HepG2 (cell line): ENCODE data around the gene RSAD2. TPM values are rescaled to one million over a fixed set of nuclear protein-coding genes. Genes with fewer than 3 reads are reported as not detected.

ENCODE experiments used
- ATAC-seq: fragments of 200-7000 bp; cut with Tn5 transposase; 3 replicates; pipeline ENCODE4 v1.9.1; 2020; ENCODE audit warnings: mild to moderate bottlenecking, moderate library complexity
- BruUV-seq: library from RNA; stranded (reverse); fragments of 400-500 nt; replicated peaks from 2 replicates; lab custom pipeline; 2021; lab: Mats Ljungman, UMichigan
- CTCF ChIA-PET: fragments of 300-600 bp; formaldehyde crosslinking; extraction: SDS; loops from one replicate; lab custom pipeline; 2021; ENCODE audit warnings: low total read pairs, inconsistent platforms, low intra/inter-chr PET ratio; lab: Yijun Ruan, JAX
- POLR2A ChIA-PET: fragments of 350-600 bp; sonication (Branson Sonifier 250); formaldehyde crosslinking; loops from one replicate; lab custom pipeline; 2020; ENCODE audit warnings: antibody characterized with exemption, inconsistent platforms; lab: Yijun Ruan, JAX
- DNase-seq: peaks from one replicate; pipeline ENCODE4 v3.0.0-alpha.2; 2015; ENCODE audit warnings: low spot score
- FAIRE-seq: peaks from 3 replicates; lab custom pipeline; 2011; peaks lifted over from hg19 to GRCh38; lab: Jason Lieb, UNC
- H2AFZ ChIP-seq: one replicate; pipeline ENCODE4 v1.6.1; 2011; ENCODE audit warnings: low read length, inconsistent platforms
- H3K27ac ChIP-seq: fragments of 300-600 bp; 3 replicates; pipeline ENCODE4 v1.8.0; 2011; ENCODE audit warnings: mixed run types, mild to moderate bottlenecking, mixed read lengths, low read length, inconsistent platforms; ENCODE audit not compliant: insufficient read depth; ENCODE audit errors: extremely low read length
- H3K27me3 ChIP-seq, 2 experiments: fragments of 200-600 bp in 1 of 2; 2 replicates in 1 of 2; 3 replicates in 1 of 2; pipeline versions ENCODE4 v1.6.0 to v1.8.0; 2011; ENCODE audit warnings: low read length in 2 of 2, mild to moderate bottlenecking in 2 of 2, moderate library complexity in 2 of 2, inconsistent platforms in 1 of 2; ENCODE audit not compliant: insufficient read depth in 2 of 2, control insufficient read depth in 1 of 2
- H3K36me3 ChIP-seq, 2 experiments: fragments of 200-600 bp in 1 of 2; replicated peaks in 1 of 2; 2 replicates in 1 of 2; 3 replicates in 1 of 2; pipeline versions ENCODE4 v1.5.1 to v1.8.0; 2011; ENCODE audit warnings: low read length in 2 of 2, inconsistent platforms in 1 of 2; ENCODE audit not compliant: insufficient read depth in 2 of 2, control insufficient read depth in 1 of 2
- H3K4me1 ChIP-seq: 2 replicates; pipeline ENCODE4 v1.5.1; 2012; ENCODE audit warnings: low read length, inconsistent platforms; ENCODE audit not compliant: insufficient read depth
- H3K4me2 ChIP-seq: 2 replicates; pipeline ENCODE4 v1.6.0; 2011; ENCODE audit warnings: low read depth, low read length, inconsistent platforms
- H3K4me3 ChIP-seq, 3 experiments: fragments of 200-600 bp in 1 of 3; sonication (generic), shearing (Covaris generic) in 1 of 3; replicated peaks in 1 of 3; 2 replicates each; pipeline ENCODE4 v1.5.1; 2011 to 2016; ENCODE audit warnings: low read length in 3 of 3, inconsistent platforms in 2 of 3, low read depth in 2 of 3, mild to moderate bottlenecking in 2 of 3, control low read depth in 1 of 3, mixed read lengths in 1 of 3; ENCODE audit not compliant: insufficient read depth in 1 of 3
- H3K79me2 ChIP-seq: one replicate; pipeline ENCODE4 v1.6.1; 2011; ENCODE audit warnings: low read length, inconsistent platforms; ENCODE audit not compliant: insufficient read depth
- H3K9ac ChIP-seq: 2 replicates; pipeline ENCODE4 v1.6.0; 2011; ENCODE audit warnings: mild to moderate bottlenecking, low read depth, low read length, inconsistent platforms; ENCODE audit not compliant: insufficient read depth
- H3K9me3 ChIP-seq: 2 replicates; pipeline ENCODE4 v1.5.1; 2012; ENCODE audit warnings: mild to moderate bottlenecking, low read length
- H4K20me1 ChIP-seq: 2 replicates; pipeline ENCODE4 v1.6.0; 2011; ENCODE audit warnings: inconsistent platforms, mild to moderate bottlenecking, low read length, moderate library complexity; ENCODE audit not compliant: insufficient read depth
- CBX2 ChIP-seq, 2 experiments: fragments of 200-600 bp in 1 of 2; sonication (generic); formaldehyde crosslinking in 1 of 2; IDR thresholded peaks; 2 replicates each; pipeline versions ENCODE4 v1.7.0 to v1.8.1; 2018 to 2022; ENCODE audit warnings: low read depth in 2 of 2, low read length in 1 of 2, mild to moderate bottlenecking in 1 of 2, missing genetic modification reagents in 1 of 2
- HHEX ChIP-seq: IDR thresholded peaks from 2 replicates; pipeline ENCODE4 v1.6.1; 2016; ENCODE audit warnings: control low read depth
- HMG20B ChIP-seq: conservative IDR thresholded peaks from 2 replicates; pipeline ENCODE4 v1.6.1; 2016; ENCODE audit warnings: missing genetic modification reagents, missing compliant biosample characterization
- POGZ ChIP-seq: sonication (generic); formaldehyde crosslinking; IDR thresholded peaks from 2 replicates; pipeline ENCODE4 v1.4.0; 2020; ENCODE audit warnings: mild to moderate bottlenecking, missing genetic modification reagents
- THYN1 ChIP-seq: sonication (generic); formaldehyde crosslinking; IDR thresholded peaks from 2 replicates; pipeline ENCODE4 v1.8.1; 2023; ENCODE audit warnings: low read depth, mild to moderate bottlenecking, moderate library complexity, missing genetic modification reagents, borderline replicate concordance
- XRCC5 ChIP-seq: fragments of 200-400 bp; formaldehyde crosslinking; optimal IDR thresholded peaks from 2 replicates; pipeline ENCODE3; 2017; ENCODE audit warnings: mild to moderate bottlenecking, low read length
- ZC3H13 ChIP-seq: sonication (generic); formaldehyde crosslinking; IDR thresholded peaks from 2 replicates; pipeline ENCODE4 v1.8.1; 2023; ENCODE audit warnings: mild to moderate bottlenecking, missing genetic modification reagents, moderate library complexity
- ZNF24 ChIP-seq: fragments of 450-650 bp; IDR thresholded peaks from 2 replicates; pipeline ENCODE4 v1.6.1; 2017; ENCODE audit warnings: antibody characterized with exemption, mild to moderate bottlenecking
- ZNF446 ChIP-seq: sonication (generic); formaldehyde crosslinking; IDR thresholded peaks from 2 replicates; pipeline ENCODE4 v1.5.0; 2020; ENCODE audit warnings: mild to moderate bottlenecking, missing genetic modification reagents
- ZNF619 ChIP-seq: sonication (generic); formaldehyde crosslinking; IDR thresholded peaks from 2 replicates; pipeline ENCODE4 v1.4.0; 2020; ENCODE audit warnings: mild to moderate bottlenecking, missing genetic modification reagents
- ZNF841 ChIP-seq: sonication (generic); formaldehyde crosslinking; IDR thresholded peaks from 2 replicates; pipeline ENCODE4 v1.8.1; 2023; ENCODE audit warnings: missing genetic modification reagents, borderline replicate concordance
- WGBS: methylation state at CpG from one replicate; pipeline ENCODE4 v1.1.6; 2017; ENCODE audit warnings: low lambda C conversion rate; 5-methylcytosine and 5-hydroxymethylcytosine counted together
- in situ Hi-C: cut with HindIII; loops from 2 replicates; pipeline ENCODE4 v1.10.0; 2017; ENCODE audit warnings: low pct_unique_long_range_greater_than_20kb; ENCODE audit not compliant: extremely low pct_ligation_motif_present
- intact Hi-C: fragments of 100-400 bp; cut with micrococcal nuclease; formaldehyde crosslinking; loops from one replicate; pipeline ENCODE4 v1.10.0; 2022; ENCODE audit not compliant: unreplicated experiment
- polyA plus RNA-seq, 8 experiments: library from polyadenylated mRNA; depleted of rRNA in 3 of 8; stranded (reverse) in 7 of 8; unstranded in 1 of 8; fragments of >200 nt; fragmentation: Illumina TruSeq in 4 of 8; extraction: Trizol in 4 of 8; gene quantifications; 2 replicates each; pipeline versions ENCODE4 v1.2.1 to v1.2.3, GENCODE V29; 2011 to 2016; ENCODE audit warnings: low read depth in 4 of 8, missing spikeins in 1 of 8, mixed read lengths in 1 of 8; ENCODE audit not compliant: insufficient read depth in 1 of 8
- total RNA-seq, 5 experiments: library from RNA; depleted of rRNA; stranded (reverse); fragments of >200 nt; fragmentation: Illumina TruSeq; extraction: Trizol; gene quantifications; 2 replicates each; pipeline ENCODE4 v1.2.3, GENCODE V29; 2016; ENCODE audit warnings: low read depth in 1 of 5
- TF ChIP-seq, protein P1 (sequence below): sonication (generic); formaldehyde crosslinking; IDR thresholded peaks from 2 replicates; pipeline ENCODE4 v1.8.0; 2022; ENCODE audit warnings: mild to moderate bottlenecking, missing genetic modification reagents
- TF ChIP-seq, protein P2 (sequence below): sonication (generic); formaldehyde crosslinking; IDR thresholded peaks from 2 replicates; pipeline ENCODE4 v1.9.0; 2021; ENCODE audit warnings: missing genetic modification reagents, mild to moderate bottlenecking, borderline replicate concordance
- TF ChIP-seq, protein P3 (sequence below), 2 experiments: fragments of 450-650 bp in 1 of 2; sonication (generic) in 1 of 2; formaldehyde crosslinking; IDR thresholded peaks; 2 replicates each; pipeline versions ENCODE4 v1.5.0 to v1.8.0; 2020 to 2022; ENCODE audit warnings: mild to moderate bottlenecking in 1 of 2, missing genetic modification reagents in 1 of 2

The RSAD2 gene
- total and polyA plus RNA-seq, 2 of the 13 experiments (the other 11 are each of a cell fraction or from before 2014, with no cell fraction given) = 0.11 TPM; not detected in 1

DNA sequence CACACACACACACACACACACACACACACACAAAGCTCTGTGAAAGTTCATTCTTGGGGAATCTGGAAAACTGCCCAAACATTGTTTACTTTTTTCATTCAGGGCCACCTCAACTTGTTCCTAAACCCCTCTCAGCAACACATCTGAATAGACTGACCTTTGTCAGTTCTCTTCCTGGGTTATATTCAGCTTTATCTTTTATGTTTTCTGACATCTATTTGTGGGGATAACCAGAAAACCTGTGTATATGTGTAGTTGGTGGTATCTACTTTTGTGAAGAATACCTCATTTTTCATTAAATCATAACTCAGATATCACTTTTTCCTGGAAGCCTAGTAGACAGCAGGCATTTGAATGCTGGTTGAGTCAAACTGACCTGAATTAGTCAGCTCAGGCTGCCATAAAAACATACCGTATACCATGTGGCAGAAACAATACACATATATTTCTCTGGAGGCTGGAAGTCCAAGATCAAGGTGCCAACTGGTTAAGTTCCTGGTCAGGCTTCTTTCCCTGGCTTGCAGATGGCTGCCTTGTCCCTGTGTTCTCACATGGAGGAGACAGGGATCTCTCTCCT, 28.7 kb downstream of the RSAD2 start:
- no peaks in the 10 kb centered on the region for H3K79me2 ChIP-seq
- H3K9me3 ChIP-seq = no peaks in the 10 kb centered on the region
- no peaks in the 10 kb centered on the region for H4K20me1 ChIP-seq
- no peak for DNase-seq
- H3K9ac ChIP-seq = no peak overlapping the region
- in situ Hi-C loops (no loop called here), intact Hi-C loops (no loop called here)
- H3K4me2 ChIP-seq = no peak overlapping the region
- H3K36me3 ChIP-seq = no peaks in the 10 kb centered on the region
- 52% methylated on average over 1 of the region's 1 CpG for WGBS
- no peak overlapping the region for H3K27ac ChIP-seq
- ChIA-PET CTCF (no interaction called here), POLR2A (no interaction called here)
- BruUV-seq = no TSS peak
- no peak for FAIRE-seq
- TF ChIP-seq ZNF446 (CRISPR knock-in tag) (no peak), HHEX (CRISPR knock-in tag) (no peak), THYN1 (CRISPR knock-in tag) (no peak), ZC3H13 (CRISPR knock-in tag) (no peak), ZNF24 (no peak)
- TF ChIP-seq, protein P1, sequence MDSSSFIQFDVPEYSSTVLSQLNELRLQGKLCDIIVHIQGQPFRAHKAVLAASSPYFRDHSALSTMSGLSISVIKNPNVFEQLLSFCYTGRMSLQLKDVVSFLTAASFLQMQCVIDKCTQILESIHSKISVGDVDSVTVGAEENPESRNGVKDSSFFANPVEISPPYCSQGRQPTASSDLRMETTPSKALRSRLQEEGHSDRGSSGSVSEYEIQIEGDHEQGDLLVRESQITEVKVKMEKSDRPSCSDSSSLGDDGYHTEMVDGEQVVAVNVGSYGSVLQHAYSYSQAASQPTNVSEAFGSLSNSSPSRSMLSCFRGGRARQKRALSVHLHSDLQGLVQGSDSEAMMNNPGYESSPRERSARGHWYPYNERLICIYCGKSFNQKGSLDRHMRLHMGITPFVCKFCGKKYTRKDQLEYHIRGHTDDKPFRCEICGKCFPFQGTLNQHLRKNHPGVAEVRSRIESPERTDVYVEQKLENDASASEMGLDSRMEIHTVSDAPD (CRISPR knock-in tag) = no peak
- no peak overlapping the region for H3K4me3 ChIP-seq
- no peaks in the 10 kb centered on the region for H3K4me1 ChIP-seq
- no peak for ATAC-seq
- H2AFZ ChIP-seq = no peak overlapping the region
- peaks cover 0 to 42% of the 10 kb centered on the region in 2 experiments; a peak in 2 of 5 replicates for H3K27me3 ChIP-seq

DNA sequence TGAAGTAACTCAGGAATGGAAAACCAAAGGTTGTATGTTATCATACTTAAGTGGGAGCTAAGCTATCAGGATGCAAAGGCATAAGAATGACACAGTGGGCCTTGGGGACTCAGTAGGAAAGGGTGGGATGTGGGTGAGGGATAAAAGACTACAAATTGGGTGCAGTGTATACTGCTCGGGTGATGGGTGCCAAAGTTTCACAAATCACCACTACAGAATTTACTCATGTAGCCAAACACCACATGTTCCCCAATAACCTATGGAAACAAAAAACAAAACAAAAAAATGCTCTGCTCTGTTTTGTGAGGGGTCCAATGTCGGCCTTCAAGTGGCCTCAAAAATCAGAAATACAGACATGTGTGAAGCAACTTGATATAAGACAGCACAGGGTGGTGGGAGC, 30.7 kb downstream of the RSAD2 start:
- Histone ChIP-seq H3K27ac (no peak overlapping the region), H3K79me2 (no peaks in the 10 kb centered on the region), H3K4me1 (peaks cover 7% of the 10 kb centered on the region; the same call in 1 of the 2 replicates), H3K36me3 (no peaks in the 10 kb centered on the region), H3K9me3 (no peaks in the 10 kb centered on the region), H4K20me1 (no peaks in the 10 kb centered on the region), H3K27me3 (peaks cover 1 to 44% of the 10 kb centered on the region in 2 experiments; a peak in 3 of 5 replicates), H3K9ac (no peak overlapping the region), H3K4me2 (no peak overlapping the region), H2AFZ (no peak overlapping the region), H3K4me3 (no peak overlapping the region)
- intact Hi-C loops = no loop called here
- POLR2A ChIA-PET = no interaction called here
- FAIRE-seq = no peak
- ATAC-seq = no peak
- CTCF ChIA-PET = no interaction called here
- WGBS = 29% methylated on average over 2 of the region's 2 CpGs
- no TSS peak for BruUV-seq
- in situ Hi-C loops = no loop called here
- no peak for DNase-seq
- TF ChIP-seq ZNF619 (CRISPR knock-in tag) (no peak), HMG20B (CRISPR knock-in tag) (no peak), POGZ (CRISPR knock-in tag) (no peak), XRCC5 (no peak), ZNF841 (CRISPR knock-in tag) (no peak), CBX2 (IDR thresholded peaks at IDR 0.05; ENCODE audit: low read depth, low read length) (no peak), CBX2 (CRISPR knock-in tag; IDR thresholded peaks at IDR 0.05; ENCODE audit: low read depth) (no peak)
- TF ChIP-seq, protein P2, sequence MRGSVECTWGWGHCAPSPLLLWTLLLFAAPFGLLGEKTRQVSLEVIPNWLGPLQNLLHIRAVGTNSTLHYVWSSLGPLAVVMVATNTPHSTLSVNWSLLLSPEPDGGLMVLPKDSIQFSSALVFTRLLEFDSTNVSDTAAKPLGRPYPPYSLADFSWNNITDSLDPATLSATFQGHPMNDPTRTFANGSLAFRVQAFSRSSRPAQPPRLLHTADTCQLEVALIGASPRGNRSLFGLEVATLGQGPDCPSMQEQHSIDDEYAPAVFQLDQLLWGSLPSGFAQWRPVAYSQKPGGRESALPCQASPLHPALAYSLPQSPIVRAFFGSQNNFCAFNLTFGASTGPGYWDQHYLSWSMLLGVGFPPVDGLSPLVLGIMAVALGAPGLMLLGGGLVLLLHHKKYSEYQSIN (CRISPR knock-in tag) = no peak
- TF ChIP-seq, protein P3, sequence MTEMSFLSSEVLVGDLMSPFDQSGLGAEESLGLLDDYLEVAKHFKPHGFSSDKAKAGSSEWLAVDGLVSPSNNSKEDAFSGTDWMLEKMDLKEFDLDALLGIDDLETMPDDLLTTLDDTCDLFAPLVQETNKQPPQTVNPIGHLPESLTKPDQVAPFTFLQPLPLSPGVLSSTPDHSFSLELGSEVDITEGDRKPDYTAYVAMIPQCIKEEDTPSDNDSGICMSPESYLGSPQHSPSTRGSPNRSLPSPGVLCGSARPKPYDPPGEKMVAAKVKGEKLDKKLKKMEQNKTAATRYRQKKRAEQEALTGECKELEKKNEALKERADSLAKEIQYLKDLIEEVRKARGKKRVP (CRISPR knock-in tag; IDR thresholded peaks at IDR 0.05) = no peak
